HEK293 (cell line): ENCODE measurements around the gene NDUFS2.
A peak's percentile ranks its signal among the peaks of the same experiment; 100 is the strongest.

Experiments
- CTCF ChIA-PET: fragments of 350-600 bp; formaldehyde crosslinking; extraction: SDS; loops from one replicate; lab custom pipeline; 2021; ENCODE audit warnings: antibody characterized with exemption; lab: Yijun Ruan, JAX
- POLR2A ChIA-PET: fragments of 300-600 bp; formaldehyde crosslinking; extraction: SDS; loops from one replicate; lab custom pipeline; 2020; ENCODE audit warnings: antibody characterized with exemption, inconsistent platforms; lab: Yijun Ruan, JAX
- H3K27ac ChIP-seq: fragments of 200-500 bp; sonication (Bioruptor generic); 2 replicates; pipeline ENCODE4 v1.5.1; 2014; ENCODE audit warnings: low read depth, low read length, control low read depth, inconsistent platforms; ENCODE audit errors: extremely low read depth
- H3K36me3 ChIP-seq, 2 experiments: fragments of 200-500 bp in 1 of 2; sonication (Bioruptor generic) in 1 of 2; 1 replicate in 1 of 2; 2 replicates in 1 of 2; pipeline ENCODE4 v1.5.1; 2014 to 2017; ENCODE audit warnings: inconsistent platforms in 2 of 2, low read length in 2 of 2; ENCODE audit not compliant: control insufficient read depth in 2 of 2, insufficient read depth in 1 of 2
- H3K4me1 ChIP-seq: fragments of 200-500 bp; sonication (Bioruptor generic); 2 replicates; pipeline ENCODE4 v1.5.1; 2014; ENCODE audit warnings: mild to moderate bottlenecking, low read length, inconsistent platforms; ENCODE audit not compliant: control insufficient read depth, insufficient read depth
- H3K4me3 ChIP-seq: 2 replicates; pipeline ENCODE4 v1.5.1; 2011; ENCODE audit warnings: low read depth, mild to moderate bottlenecking, control low read depth, low read length, moderate library complexity
- H3K9me3 ChIP-seq: fragments of 200-500 bp; sonication (Bioruptor generic); 2 replicates; pipeline ENCODE4 v1.5.1; 2014; ENCODE audit warnings: low read depth, low read length, inconsistent platforms; ENCODE audit not compliant: control insufficient read depth, insufficient read depth
- EGR2 ChIP-seq: fragments of 450-650 bp; formaldehyde crosslinking; IDR thresholded peaks from 2 replicates; pipeline ENCODE4 v1.5.1; 2016; ENCODE audit warnings: low read depth, missing biosample characterization, missing genetic modification characterization
- KLF7 ChIP-seq: fragments of 450-650 bp; formaldehyde crosslinking; IDR thresholded peaks from 2 replicates; pipeline ENCODE4 v1.5.1; 2016; ENCODE audit warnings: missing biosample characterization, missing genetic modification characterization, borderline replicate concordance
- PRDM1 ChIP-seq: fragments of 450-650 bp; formaldehyde crosslinking; IDR thresholded peaks from 2 replicates; pipeline ENCODE4; 2016; ENCODE audit warnings: missing biosample characterization, missing genetic modification characterization
- SALL2 ChIP-seq: fragments of 450-650 bp; formaldehyde crosslinking; IDR thresholded peaks from 2 replicates; pipeline ENCODE4 v1.5.0; 2017; ENCODE audit warnings: missing biosample characterization, mild to moderate bottlenecking, missing genetic modification characterization, borderline replicate concordance
- ZBTB20 ChIP-seq: fragments of 450-650 bp; formaldehyde crosslinking; IDR thresholded peaks from 2 replicates; pipeline ENCODE4 v1.5.1; 2016; ENCODE audit warnings: missing biosample characterization, missing genetic modification characterization
- ZNF114 ChIP-seq: fragments of 450-650 bp; formaldehyde crosslinking; IDR thresholded peaks from 2 replicates; pipeline ENCODE4 v1.5.0; 2017; ENCODE audit warnings: missing biosample characterization, missing genetic modification characterization
- ZNF133 ChIP-seq: fragments of 450-650 bp; formaldehyde crosslinking; IDR thresholded peaks from 2 replicates; pipeline ENCODE4 v1.5.1; 2016; ENCODE audit warnings: missing biosample characterization, missing genetic modification characterization
- ZNF138 ChIP-seq: fragments of 450-650 bp; formaldehyde crosslinking; IDR thresholded peaks from 2 replicates; pipeline ENCODE4 v1.5.1; 2016; ENCODE audit warnings: missing biosample characterization, missing genetic modification characterization, borderline replicate concordance
- ZNF16 ChIP-seq: fragments of 450-650 bp; formaldehyde crosslinking; IDR thresholded peaks from 2 replicates; pipeline ENCODE4 v1.5.1; 2016; ENCODE audit warnings: low read depth, missing biosample characterization, missing genetic modification characterization
- ZNF221 ChIP-seq: fragments of 450-650 bp; formaldehyde crosslinking; IDR thresholded peaks from 2 replicates; pipeline ENCODE4 v1.5.1; 2017; ENCODE audit warnings: missing biosample characterization, missing genetic modification characterization, borderline replicate concordance
- ZNF311 ChIP-seq: fragments of 450-650 bp; formaldehyde crosslinking; IDR thresholded peaks from 2 replicates; pipeline ENCODE4 v1.5.1; 2017; ENCODE audit warnings: missing biosample characterization, missing genetic modification characterization, borderline replicate concordance
- ZNF624 ChIP-seq: fragments of 450-650 bp; formaldehyde crosslinking; IDR thresholded peaks from 2 replicates; pipeline ENCODE4 v1.5.1; 2017; ENCODE audit warnings: missing biosample characterization, missing genetic modification characterization
- TF ChIP-seq, protein P1 (sequence below): fragments of 450-650 bp; formaldehyde crosslinking; IDR thresholded peaks from 2 replicates; pipeline ENCODE4 v1.5.1; 2017; ENCODE audit warnings: missing biosample characterization, missing genetic modification characterization
- TF ChIP-seq, protein P2 (sequence below): fragments of 450-650 bp; formaldehyde crosslinking; IDR thresholded peaks from 2 replicates; pipeline ENCODE4 v1.5.1; 2016; ENCODE audit warnings: missing biosample characterization, missing genetic modification characterization
- TF ChIP-seq, protein P3 (sequence below): fragments of 450-650 bp; formaldehyde crosslinking; IDR thresholded peaks from 2 replicates; pipeline ENCODE4 v1.5.1; 2017; ENCODE audit warnings: missing biosample characterization, missing genetic modification characterization

NDUFS2 gene

DNA sequence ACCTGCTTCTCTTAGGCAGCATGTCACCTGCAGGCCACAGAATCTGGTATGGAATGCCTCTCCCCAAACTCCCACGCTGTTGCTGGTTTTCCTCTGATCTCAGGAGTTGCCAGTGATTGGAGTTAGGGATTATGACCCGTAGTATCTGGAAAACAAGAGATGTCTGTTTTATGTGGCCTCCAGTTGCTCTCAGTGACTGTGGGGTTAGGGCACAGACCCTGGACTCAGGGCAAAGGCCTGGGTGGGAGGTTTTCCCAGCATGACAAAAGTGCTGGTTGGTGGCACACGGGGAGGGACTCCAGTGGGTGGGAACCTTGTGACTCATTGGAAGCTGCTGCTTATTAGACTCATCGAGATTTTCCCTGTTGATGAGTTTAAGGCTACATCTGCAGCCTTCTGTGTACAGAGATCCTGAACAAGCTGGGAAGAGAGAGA is 35.9 kb downstream of the NDUFS2 start, which contains the start of gene NR1I3:
Gene NR1I3 (minus strand): TSS at position 165 of the 435 bp plus-strand sequence. CDS start 1,638 bp downstream, outside the sequence.
- no peaks in the 10 kb centered on the region for H3K4me1 ChIP-seq
- H3K27ac ChIP-seq: no peak within 1 kb of the TSS
- POLR2A ChIA-PET: no interaction called here

DNA sequence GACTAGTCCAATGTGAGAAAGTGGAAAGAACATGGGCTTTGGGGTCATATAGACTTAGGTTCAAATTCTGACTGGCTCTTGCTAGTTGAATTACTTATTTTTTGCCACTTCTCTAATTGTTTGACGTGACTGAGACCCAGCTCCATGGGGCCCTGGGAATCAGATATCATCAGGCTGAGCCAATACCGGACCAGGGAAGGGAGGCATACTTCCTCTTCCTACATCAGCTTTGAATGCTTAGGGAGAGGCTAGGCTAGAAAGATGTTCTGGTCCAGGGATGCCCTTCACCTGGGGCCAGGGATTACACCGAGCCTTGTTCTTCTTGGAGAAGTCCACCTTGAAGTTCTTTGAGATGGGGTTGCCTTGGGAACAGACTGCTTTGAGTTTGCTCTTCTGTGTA is 39.5 kb downstream of the NDUFS2 start:
- no peak for TF ChIP-seq KLF7
- TF ChIP-seq ZBTB20 (tag by site-specific recombination): peak; percentile 27; the same call in 1 of the 2 replicates
- H3K4me3 ChIP-seq: no peak overlapping the region
- no peaks in the 10 kb centered on the region for H3K9me3 ChIP-seq
- ChIA-PET CTCF (interaction anchor here (0.6 to 7.1 kb wide), 3 partner anchors 8 to 26 kb away, joined by 3 to 57 read pairs (median 6); partner anchors contain the start of gene TOMM40L), POLR2A (no interaction called here)
- H3K27ac ChIP-seq: no peak overlapping the region
- H3K36me3 ChIP-seq: no peaks in the 10 kb centered on the region
- no peaks in the 10 kb centered on the region for H3K4me1 ChIP-seq

More for the DNA sequence above, 35.9 kb downstream of the NDUFS2 start, which contains the start of gene NR1I3:
- CTCF ChIA-PET: interaction anchor here (0.5 to 7.1 kb wide), 7 partner anchors 10 to 244 kb away, joined by 3 to 57 read pairs (median 3); partner anchors contain the start of gene TOMM40L
- Histone ChIP-seq H3K36me3 (no peaks in the 10 kb centered on the region), H3K4me3 (no peak within 1 kb of the TSS), H3K9me3 (no peaks in the 10 kb centered on the region)
- 0 out of 2 replicates have a peak, but pooled peaks have one; percentile 19 for TF ChIP-seq EGR2
- TF ChIP-seq, protein P1, sequence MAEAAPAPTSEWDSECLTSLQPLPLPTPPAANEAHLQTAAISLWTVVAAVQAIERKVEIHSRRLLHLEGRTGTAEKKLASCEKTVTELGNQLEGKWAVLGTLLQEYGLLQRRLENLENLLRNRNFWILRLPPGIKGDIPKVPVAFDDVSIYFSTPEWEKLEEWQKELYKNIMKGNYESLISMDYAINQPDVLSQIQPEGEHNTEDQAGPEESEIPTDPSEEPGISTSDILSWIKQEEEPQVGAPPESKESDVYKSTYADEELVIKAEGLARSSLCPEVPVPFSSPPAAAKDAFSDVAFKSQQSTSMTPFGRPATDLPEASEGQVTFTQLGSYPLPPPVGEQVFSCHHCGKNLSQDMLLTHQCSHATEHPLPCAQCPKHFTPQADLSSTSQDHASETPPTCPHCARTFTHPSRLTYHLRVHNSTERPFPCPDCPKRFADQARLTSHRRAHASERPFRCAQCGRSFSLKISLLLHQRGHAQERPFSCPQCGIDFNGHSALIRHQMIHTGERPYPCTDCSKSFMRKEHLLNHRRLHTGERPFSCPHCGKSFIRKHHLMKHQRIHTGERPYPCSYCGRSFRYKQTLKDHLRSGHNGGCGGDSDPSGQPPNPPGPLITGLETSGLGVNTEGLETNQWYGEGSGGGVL (tag by site-specific recombination): no peak

DNA sequence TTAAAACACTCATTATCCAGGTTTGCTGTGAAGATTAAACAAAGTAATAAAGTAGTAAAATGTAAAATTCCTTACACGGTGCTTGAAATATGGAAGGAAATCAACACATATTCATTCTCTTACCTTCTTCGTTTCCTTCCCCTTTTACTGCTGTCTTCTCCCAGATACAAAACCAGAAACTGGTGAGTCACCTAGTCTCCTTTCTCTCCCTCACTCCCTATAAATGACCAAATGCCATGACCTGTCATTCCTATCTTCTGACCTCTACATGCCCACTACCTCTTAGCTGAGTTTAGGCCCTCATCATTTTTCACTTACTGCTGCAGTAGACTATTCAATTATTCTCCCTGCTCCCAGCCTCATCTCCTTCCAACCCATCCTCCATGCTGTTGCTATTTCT is 40.1 kb downstream of the NDUFS2 start:
- H3K9me3 ChIP-seq: no peaks in the 10 kb centered on the region
- H3K4me3 ChIP-seq: no peak overlapping the region
- H3K27ac ChIP-seq: no peak overlapping the region
- TF ChIP-seq PRDM1 (tag by site-specific recombination): peak; percentile 62
- no peak for TF ChIP-seq ZNF624 (tag by site-specific recombination)
- TF ChIP-seq, protein P2, sequence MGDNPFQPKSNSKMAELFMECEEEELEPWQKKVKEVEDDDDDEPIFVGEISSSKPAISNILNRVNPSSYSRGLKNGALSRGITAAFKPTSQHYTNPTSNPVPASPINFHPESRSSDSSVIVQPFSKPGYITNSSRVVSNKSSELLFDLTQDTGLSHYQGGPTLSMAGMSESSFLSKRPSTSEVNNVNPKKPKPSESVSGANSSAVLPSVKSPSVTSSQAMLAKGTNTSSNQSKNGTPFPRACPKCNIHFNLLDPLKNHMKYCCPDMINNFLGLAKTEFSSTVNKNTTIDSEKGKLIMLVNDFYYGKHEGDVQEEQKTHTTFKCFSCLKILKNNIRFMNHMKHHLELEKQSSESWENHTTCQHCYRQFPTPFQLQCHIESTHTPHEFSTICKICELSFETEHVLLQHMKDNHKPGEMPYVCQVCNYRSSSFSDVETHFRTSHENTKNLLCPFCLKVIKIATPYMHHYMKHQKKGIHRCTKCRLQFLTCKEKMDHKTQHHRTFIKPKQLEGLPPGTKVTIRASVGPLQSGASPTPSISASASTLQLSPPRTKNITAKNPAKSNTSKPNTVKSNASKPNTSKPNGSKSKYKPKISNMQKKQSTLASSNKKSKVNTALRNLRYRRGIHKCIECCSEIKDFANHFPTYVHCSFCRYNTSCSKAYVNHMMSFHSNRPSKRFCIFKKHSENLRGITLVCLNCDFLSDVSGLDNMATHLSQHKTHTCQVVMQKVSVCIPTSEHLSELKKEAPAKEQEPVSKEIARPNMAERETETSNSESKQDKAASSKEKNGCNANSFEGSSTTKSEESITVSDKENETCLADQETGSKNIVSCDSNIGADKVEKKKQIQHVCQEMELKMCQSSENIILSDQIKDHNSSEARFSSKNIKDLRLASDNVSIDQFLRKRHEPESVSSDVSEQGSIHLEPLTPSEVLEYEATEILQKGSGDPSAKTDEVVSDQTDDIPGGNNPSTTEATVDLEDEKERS (tag by site-specific recombination): no peak
- TF ChIP-seq ZNF133 (tag by site-specific recombination): no peak
- no peaks in the 10 kb centered on the region for H3K36me3 ChIP-seq
- ChIA-PET CTCF (interaction anchor here (0.6 to 7.1 kb wide), 2 partner anchors 14 to 1149 kb away, joined by 4 to 57 read pairs; partner anchors contain the start of gene TOMM40L), POLR2A (no interaction called here)
- no peaks in the 10 kb centered on the region for H3K4me1 ChIP-seq

DNA sequence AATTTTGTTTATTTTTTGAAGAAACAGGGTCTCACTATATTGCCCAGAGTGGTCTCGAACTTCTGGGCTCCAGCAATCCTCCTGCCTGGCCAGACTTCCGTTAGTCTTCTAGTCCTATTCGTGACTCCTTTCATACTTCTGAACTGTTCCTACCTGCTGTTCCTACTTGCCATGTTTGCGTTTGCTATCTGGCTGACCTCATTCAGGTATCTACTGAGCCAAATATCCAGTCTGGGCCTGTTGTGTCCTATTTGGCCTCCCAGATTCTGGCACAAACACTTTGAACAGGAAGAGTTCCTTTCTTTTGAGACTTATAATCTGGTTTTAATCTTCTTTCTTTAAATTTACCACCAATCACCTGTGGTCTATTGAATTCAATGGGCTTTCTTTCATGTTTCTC is 42.7 kb downstream of the NDUFS2 start:
- no peak overlapping the region for H3K4me3 ChIP-seq
- no peaks in the 10 kb centered on the region for H3K9me3 ChIP-seq
- H3K4me1 ChIP-seq: no peaks in the 10 kb centered on the region
- CTCF ChIA-PET: no interaction called here
- no peak overlapping the region for H3K27ac ChIP-seq
- no peaks in the 10 kb centered on the region for H3K36me3 ChIP-seq
- POLR2A ChIA-PET: no interaction called here
- no peak for TF ChIP-seq ZNF114 (tag by site-specific recombination)
- TF ChIP-seq ZNF138 (tag by site-specific recombination): no peak
- TF ChIP-seq ZNF311 (tag by site-specific recombination): no peak
- no peak for TF ChIP-seq ZNF16
- no peak for TF ChIP-seq ZNF221
- TF ChIP-seq SALL2: no peak
- TF ChIP-seq, protein P3, sequence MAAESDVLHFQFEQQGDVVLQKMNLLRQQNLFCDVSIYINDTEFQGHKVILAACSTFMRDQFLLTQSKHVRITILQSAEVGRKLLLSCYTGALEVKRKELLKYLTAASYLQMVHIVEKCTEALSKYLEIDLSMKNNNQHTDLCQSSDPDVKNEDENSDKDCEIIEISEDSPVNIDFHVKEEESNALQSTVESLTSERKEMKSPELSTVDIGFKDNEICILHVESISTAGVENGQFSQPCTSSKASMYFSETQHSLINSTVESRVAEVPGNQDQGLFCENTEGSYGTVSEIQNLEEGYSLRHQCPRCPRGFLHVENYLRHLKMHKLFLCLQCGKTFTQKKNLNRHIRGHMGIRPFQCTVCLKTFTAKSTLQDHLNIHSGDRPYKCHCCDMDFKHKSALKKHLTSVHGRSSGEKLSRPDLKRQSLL (tag by site-specific recombination): no peak
- TF ChIP-seq, protein P2 (tag by site-specific recombination): no peak
